AG04450 (cell line): ENCODE data around the gene GPR83. TPM values are rescaled to one million over a fixed set of nuclear protein-coding genes. Genes with fewer than 3 reads are reported as not detected.

Source experiments
- CTCF ChIA-PET: fragments of 300-600, 350-600 bp; formaldehyde crosslinking; extraction: SDS; loops from one replicate; lab custom pipeline; 2022; ENCODE audit warnings: antibody characterized with exemption, inconsistent platforms; lab: Charles Lee
- POLR2A ChIA-PET: fragments of 350-600 bp; formaldehyde crosslinking; extraction: SDS; loops from one replicate; lab custom pipeline; 2021; ENCODE audit warnings: antibody characterized with exemption, inconsistent platforms; lab: Yijun Ruan, JAX
- DNase-seq: peaks from one replicate; pipeline ENCODE4 v3.0.0-alpha.2; 2011; ENCODE audit warnings: low read depth, low spot score
- H3K27ac ChIP-seq: one replicate; pipeline ENCODE4 v1.5.1; 2012; ENCODE audit warnings: low read depth, low read length, control low read depth
- H3K27me3 ChIP-seq: one replicate; pipeline ENCODE4 v1.6.0; 2012; ENCODE audit warnings: low read length; ENCODE audit not compliant: control insufficient read depth, insufficient read depth
- H3K4me3 ChIP-seq: 2 replicates; pipeline ENCODE4 v1.5.1; 2011; ENCODE audit warnings: mild to moderate bottlenecking, low read depth, low read length, control low read depth
- H3K9me3 ChIP-seq: 2 replicates; pipeline ENCODE4 v1.5.1; 2012; ENCODE audit warnings: low read length; ENCODE audit not compliant: control insufficient read depth, insufficient read depth
- CTCF ChIP-seq: IDR thresholded peaks from 2 replicates; pipeline ENCODE4 v1.5.1; 2011; ENCODE audit warnings: low read depth, low read length, control low read depth, inconsistent platforms
- polyA plus RNA-seq: library from polyadenylated mRNA; depleted of rRNA; stranded (reverse); fragments of >200 nt; gene quantifications from 2 replicates; pipeline ENCODE4 v1.2.3, GENCODE V29; 2011

Gene GPR83
- polyA plus RNA-seq, 1 experiment = 0.02 TPM

DNA sequence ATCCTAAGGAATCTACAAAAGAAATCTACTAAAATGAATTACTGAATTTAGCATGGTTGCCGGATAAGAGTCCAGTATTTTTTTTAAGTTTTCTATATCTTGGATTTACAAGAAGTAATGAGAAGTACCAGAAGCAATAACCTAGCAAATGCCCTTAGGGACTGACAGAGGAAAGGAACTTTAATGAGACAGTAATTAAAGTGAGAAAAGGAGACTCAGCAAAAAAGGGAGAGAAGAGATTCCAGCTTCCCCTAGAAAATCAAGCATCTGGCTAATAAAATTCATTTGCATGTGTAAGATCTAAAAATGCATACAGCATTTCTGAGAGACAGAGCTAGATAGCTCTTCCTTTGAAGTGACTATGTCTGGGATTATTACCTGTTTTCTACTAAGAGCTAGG, 57.7 kb downstream of the GPR83 start:
- ChIA-PET POLR2A (no interaction called here), CTCF (no interaction called here)
- Histone ChIP-seq H3K27ac (no peak overlapping the region), H3K4me3 (no peak overlapping the region), H3K9me3 (no peaks in the 10 kb centered on the region), H3K27me3 (no peaks in the 10 kb centered on the region)
- no peak for TF ChIP-seq CTCF
- no peak for DNase-seq

- POLR2A ChIA-PET = no interaction called here
- no peak for DNase-seq
- Histone ChIP-seq H3K27ac (no peak overlapping the region), H3K9me3 (no peaks in the 10 kb centered on the region), H3K27me3 (no peaks in the 10 kb centered on the region), H3K4me3 (no peak overlapping the region)
- CTCF ChIA-PET = interaction anchor here (0.7 kb wide), 1 partner anchor 28 kb away, joined by 3 read pairs; no protein-coding TSS in a partner anchor
- TF ChIP-seq CTCF = no peak
These were observed 59.0 kb downstream of the GPR83 start for GRCh38 chr11:94342250-94342649.

- TF ChIP-seq CTCF = no peak
- Histone ChIP-seq H3K9me3 (no peaks in the 10 kb centered on the region), H3K27ac (no peak overlapping the region), H3K27me3 (no peaks in the 10 kb centered on the region), H3K4me3 (no peak overlapping the region)
- ChIA-PET CTCF (no interaction called here), POLR2A (no interaction called here)
- no peak for DNase-seq
These were observed 62.6 kb downstream of the GPR83 start for GRCh38 chr11:94338651-94339050.

- Histone ChIP-seq H3K9me3 (no peaks in the 10 kb centered on the region), H3K27me3 (no peaks in the 10 kb centered on the region), H3K27ac (no peak overlapping the region), H3K4me3 (no peak overlapping the region)
- no peak for DNase-seq
- no peak for TF ChIP-seq CTCF
- ChIA-PET CTCF (interaction anchor here (1.0 kb wide), 1 partner anchor 440 kb away, joined by 3 read pairs; no protein-coding TSS in a partner anchor), POLR2A (no interaction called here)
These were observed 65.2 kb downstream of the GPR83 start for GRCh38 chr11:94336033-94336432.

DNA sequence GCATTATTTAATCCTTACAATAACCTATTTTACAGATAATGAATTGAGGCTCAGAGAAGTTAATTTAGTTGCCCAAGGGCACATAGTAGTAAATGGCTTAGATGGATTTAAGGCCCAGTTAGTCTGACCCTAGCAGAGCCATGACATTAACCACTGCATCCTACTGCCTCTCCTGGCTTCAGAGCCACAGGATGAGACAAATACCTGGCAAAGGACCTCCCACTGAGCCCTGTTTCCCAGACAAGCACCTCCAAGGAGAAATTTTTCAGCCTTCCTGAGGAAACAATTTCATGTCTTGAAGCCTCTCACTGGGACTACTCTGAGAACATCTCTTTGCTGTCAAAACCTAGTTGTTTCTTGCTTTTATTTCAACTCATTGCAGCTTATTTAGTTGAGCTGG, 68.4 kb downstream of the GPR83 start:
- Histone ChIP-seq H3K4me3 (no peak overlapping the region), H3K9me3 (no peaks in the 10 kb centered on the region), H3K27me3 (peaks cover 3% of the 10 kb centered on the region), H3K27ac (no peak overlapping the region)
- TF ChIP-seq CTCF = no peak
- ChIA-PET CTCF (no interaction called here), POLR2A (interaction anchor here (0.6 kb wide), 1 partner anchor 205 kb away, joined by 3 read pairs; no protein-coding TSS in a partner anchor)
- no peak for DNase-seq
